Fibroblast of villous mesenchyme (primary cell): ENCODE results near the gene KIF1B. TPM values are rescaled to one million over a fixed set of nuclear protein-coding genes. Genes with fewer than 3 reads are reported as not detected.
A peak's percentile ranks its signal among the peaks of the same experiment; 100 is the strongest.
"Not testable (repeated sequence)": the region's sequence is repeated elsewhere in the genome, so short reads cannot be mapped to it uniquely, and the experiment has no call there.

Experiments
- DNase-seq: peaks from one replicate; pipeline ENCODE4 v3.0.0-alpha.2; 2010; ENCODE audit warnings: low read depth
- H3K4me3 ChIP-seq: 2 replicates; pipeline ENCODE4 v1.5.1; 2011; ENCODE audit warnings: low read depth, mild to moderate bottlenecking, low read length
- total RNA-seq: library from RNA; depleted of rRNA; stranded (reverse); fragments of >200 nt; gene quantifications from 2 replicates; pipeline ENCODE4 v1.2.3, GENCODE V29; 2012
- TF ChIP-seq, protein P1 (sequence below): IDR thresholded peaks from 2 replicates; pipeline ENCODE4 v1.5.1; 2012; ENCODE audit warnings: low read depth, mild to moderate bottlenecking, low read length; ENCODE audit not compliant: insufficient read depth

Gene KIF1B
- total RNA-seq, 1 donor, result 36.3 TPM

DNA sequence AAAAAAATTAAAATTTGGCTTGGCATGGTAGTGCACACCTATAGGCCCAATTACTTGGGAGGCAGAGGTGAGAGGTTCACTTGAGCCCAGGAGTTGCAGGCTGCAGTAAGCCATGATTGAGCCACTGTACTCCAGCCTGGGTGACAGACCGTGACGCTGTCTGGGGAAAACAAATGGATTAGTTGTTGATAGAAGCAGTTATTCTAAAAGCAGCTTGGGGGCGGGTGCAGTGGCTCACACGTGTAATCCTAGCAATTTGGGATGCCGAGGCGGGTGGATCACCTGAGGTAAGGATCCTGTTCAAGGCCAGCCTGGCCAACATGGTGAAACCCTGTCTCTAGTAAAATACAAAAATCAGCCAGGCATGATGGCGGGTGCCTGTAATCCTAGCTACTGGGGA is 40.3 kb downstream of the KIF1B start:
- TF ChIP-seq, protein P1, sequence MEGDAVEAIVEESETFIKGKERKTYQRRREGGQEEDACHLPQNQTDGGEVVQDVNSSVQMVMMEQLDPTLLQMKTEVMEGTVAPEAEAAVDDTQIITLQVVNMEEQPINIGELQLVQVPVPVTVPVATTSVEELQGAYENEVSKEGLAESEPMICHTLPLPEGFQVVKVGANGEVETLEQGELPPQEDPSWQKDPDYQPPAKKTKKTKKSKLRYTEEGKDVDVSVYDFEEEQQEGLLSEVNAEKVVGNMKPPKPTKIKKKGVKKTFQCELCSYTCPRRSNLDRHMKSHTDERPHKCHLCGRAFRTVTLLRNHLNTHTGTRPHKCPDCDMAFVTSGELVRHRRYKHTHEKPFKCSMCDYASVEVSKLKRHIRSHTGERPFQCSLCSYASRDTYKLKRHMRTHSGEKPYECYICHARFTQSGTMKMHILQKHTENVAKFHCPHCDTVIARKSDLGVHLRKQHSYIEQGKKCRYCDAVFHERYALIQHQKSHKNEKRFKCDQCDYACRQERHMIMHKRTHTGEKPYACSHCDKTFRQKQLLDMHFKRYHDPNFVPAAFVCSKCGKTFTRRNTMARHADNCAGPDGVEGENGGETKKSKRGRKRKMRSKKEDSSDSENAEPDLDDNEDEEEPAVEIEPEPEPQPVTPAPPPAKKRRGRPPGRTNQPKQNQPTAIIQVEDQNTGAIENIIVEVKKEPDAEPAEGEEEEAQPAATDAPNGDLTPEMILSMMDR, result no peak
- DNase-seq, result no peak
- no peak overlapping the region for H3K4me3 ChIP-seq

- peak; percentile 46 for DNase-seq
- not testable (repeated sequence) for H3K4me3 ChIP-seq
These were observed 41.1 kb downstream of the KIF1B start for GRCh38 chr1:10251325-10252108.

DNA sequence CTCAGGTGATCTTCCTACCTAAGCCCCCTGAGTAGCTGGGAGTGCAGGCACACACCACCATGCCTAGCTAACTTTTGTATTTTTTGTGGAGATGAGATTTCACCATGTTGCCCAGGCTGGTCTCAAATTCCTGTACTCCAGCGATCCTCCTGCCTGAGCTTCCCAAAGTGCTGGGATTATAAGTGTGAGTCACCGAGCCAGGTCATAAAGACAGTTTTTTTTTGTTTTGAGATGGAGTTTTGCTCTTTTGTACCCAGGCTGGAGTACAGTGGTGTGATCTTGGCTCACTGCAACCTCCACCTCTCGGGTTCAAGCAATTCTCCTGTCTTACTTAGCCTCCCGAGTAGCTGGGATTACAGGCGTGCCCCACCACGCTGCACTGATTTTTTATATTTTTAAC is 42.1 kb downstream of the KIF1B start:
- H3K4me3 ChIP-seq, result no peak overlapping the region
- TF ChIP-seq, protein P1, result no peak
- DNase-seq, result peak; percentile 84

DNA sequence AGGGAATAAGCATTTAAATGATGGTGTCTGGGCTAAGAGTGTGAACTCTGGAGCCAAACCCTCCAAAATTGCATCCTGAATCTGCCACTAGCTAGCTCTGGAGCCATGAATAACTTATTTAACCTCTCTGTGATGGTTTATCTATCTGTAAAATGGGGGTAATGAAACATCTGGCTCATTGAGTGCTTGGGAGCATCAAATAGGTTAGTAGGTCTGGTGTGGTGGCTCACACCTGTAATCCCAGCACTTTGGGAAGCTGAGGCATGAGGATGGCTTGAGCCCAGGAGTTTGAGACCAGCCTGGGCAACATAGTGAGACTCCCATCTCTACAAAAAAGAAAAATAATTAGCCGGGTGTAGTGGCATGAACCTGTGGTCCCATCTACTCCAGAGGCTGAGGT is 42.8 kb downstream of the KIF1B start:
- TF ChIP-seq, protein P1, result no peak
- no peak overlapping the region for H3K4me3 ChIP-seq
- no peak for DNase-seq

DNA sequence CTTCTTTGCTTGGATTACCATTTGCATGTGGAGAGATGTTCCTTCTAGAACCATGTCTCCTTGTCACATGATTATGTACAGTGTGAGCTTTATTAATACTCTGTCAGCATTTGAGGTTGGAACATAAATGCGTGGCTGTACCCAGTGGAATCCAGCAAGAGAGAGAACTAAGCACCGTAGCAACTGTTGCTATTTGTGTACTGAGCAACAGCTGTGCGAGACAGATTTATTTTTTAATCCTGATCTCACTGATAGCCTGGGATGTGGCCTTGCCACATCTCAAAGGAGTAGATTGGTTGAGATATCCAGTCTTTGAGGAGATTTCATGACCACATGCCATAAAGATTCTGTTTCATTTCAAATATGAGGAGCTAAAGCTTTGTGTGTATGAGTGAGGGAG is 43.4 kb downstream of the KIF1B start:
- no peak overlapping the region for H3K4me3 ChIP-seq
- TF ChIP-seq, protein P1, result no peak
- DNase-seq, result peak; percentile 98

- TF ChIP-seq, protein P1, result no peak
- no peak overlapping the region for H3K4me3 ChIP-seq
- DNase-seq, result peak; percentile 69
These were observed 47.5 kb downstream of the KIF1B start for GRCh38 chr1:10257851-10258250.

- not testable (repeated sequence) for H3K4me3 ChIP-seq, DNase-seq
These were observed 49.2 kb downstream of the KIF1B start for GRCh38 chr1:10259547-10259946.

DNA sequence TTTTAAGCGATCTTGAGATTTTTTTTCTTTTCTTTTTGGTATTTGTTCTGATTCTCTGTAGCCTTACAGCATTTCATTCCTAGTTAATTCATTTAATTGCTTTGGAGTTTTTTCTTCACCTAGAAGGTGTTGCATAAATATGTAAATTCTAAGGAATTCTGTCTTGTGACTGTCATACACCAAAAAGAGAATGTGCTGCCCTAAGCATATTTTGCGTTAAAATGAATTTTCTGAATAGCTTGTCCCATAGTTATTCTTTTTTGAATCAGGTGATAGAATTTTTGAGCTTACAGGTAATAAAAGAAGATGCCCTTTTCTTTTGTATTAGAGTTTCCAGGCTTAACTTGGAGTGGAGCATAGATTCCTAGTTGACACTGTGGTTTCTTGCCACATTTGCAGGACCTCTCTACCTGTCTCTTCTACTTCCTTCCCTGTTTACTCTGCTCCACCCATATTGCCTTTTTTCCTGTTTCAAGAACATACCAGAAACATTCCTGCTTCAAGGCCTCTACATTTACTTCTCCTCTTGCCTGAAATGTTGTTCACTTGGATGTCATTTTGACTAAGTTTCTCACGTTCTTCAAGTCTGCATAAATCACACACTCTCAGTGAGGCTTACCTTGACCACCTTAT is 53.2 kb downstream of the KIF1B start:
- no peak overlapping the region for H3K4me3 ChIP-seq
- no peak for DNase-seq
- TF ChIP-seq, protein P1, result no peak
